ENCODE measurements around the gene C11orf91.

DNA sequence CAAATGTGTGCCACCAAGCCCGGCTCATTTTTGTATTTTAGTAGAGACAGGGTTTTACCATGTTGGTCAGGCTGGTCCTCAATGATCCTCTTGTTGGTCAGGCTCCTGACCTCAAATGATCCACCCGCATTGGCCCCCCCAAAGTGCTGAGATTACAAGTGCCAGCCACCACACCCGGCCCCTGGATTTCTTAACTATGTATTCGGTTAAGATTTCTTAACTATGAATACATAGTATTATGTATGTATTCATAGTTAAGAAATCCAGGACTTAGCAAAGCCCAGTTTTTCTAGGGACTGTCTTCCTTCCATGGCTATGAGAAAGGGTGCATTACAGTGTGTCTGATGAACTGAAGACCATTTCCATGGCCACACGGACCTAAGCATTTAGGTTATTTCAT is 1.7 kb downstream of the C11orf91 start:
- no peak for TF ChIP-seq CTCF (conservative IDR thresholded peaks at IDR 0.05; ENCODE audit: low read depth, low read length)
- no peak for TF ChIP-seq EZH2 (IDR thresholded peaks at IDR 0.05; ENCODE audit: borderline replicate concordance, low read depth, low read length, poor library complexity, severe bottlenecking)
